Erythroblast (primary cell): ENCODE data around the gene CREBRF.

Experiments
- GATA1 ChIP-seq: IDR thresholded peaks from 2 replicates; pipeline ENCODE4 v1.6.1; 2011; ENCODE audit warnings: low read depth, mild to moderate bottlenecking, control low read depth, low read length, moderate library complexity
- POLR2A ChIP-seq: IDR thresholded peaks from 2 replicates; pipeline ENCODE4 v1.6.1; 2011; ENCODE audit warnings: mild to moderate bottlenecking, low read length

- TF ChIP-seq POLR2A (no peak), GATA1 (no peak)
Observed at GRCh38 chr5:173138707-173139106, 82.6 kb downstream of the CREBRF start.
